C4-2B (cell line): ENCODE results near the gene SYNPO2.

Experiments used
- ZFX ChIP-seq: fragments of 450-650 bp; IDR thresholded peaks from 2 replicates; pipeline ENCODE4 v1.6.1; 2017
- TF ChIP-seq, protein P1 (sequence below): fragments of 450-650 bp; conservative IDR thresholded peaks from 2 replicates; pipeline ENCODE4 v1.5.1; 2017; ENCODE audit warnings: mild to moderate bottlenecking

DNA sequence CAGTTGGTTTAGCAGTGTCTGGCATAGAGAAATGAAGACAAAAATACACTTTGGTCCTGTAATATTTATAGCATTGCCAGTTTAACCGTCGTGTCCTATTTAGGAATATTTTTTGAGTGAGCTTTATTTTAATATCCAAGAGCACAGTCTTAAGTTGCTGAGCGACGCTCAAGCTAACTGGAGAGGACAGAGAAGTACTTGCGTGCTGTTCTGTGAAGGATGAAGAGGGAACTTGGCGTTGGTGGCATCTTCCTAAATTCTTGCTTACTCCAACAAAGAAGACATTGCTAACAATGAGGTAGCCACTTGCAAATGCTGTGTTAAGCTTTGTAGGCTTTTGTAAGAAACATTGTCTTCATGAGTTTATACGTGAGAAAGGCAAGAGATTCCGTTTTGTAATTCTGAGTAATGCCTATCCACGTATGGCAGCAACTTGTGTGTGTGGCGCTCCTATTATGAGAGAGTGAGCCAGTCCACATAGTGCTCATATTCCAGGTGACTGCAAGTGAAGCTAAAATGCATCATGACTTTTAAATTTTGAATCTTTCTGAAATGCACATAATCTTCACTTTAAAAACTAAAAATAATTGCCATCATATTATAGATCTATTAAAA, 50.6 kb downstream of the SYNPO2 start:
- TF ChIP-seq, protein P1, sequence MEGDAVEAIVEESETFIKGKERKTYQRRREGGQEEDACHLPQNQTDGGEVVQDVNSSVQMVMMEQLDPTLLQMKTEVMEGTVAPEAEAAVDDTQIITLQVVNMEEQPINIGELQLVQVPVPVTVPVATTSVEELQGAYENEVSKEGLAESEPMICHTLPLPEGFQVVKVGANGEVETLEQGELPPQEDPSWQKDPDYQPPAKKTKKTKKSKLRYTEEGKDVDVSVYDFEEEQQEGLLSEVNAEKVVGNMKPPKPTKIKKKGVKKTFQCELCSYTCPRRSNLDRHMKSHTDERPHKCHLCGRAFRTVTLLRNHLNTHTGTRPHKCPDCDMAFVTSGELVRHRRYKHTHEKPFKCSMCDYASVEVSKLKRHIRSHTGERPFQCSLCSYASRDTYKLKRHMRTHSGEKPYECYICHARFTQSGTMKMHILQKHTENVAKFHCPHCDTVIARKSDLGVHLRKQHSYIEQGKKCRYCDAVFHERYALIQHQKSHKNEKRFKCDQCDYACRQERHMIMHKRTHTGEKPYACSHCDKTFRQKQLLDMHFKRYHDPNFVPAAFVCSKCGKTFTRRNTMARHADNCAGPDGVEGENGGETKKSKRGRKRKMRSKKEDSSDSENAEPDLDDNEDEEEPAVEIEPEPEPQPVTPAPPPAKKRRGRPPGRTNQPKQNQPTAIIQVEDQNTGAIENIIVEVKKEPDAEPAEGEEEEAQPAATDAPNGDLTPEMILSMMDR = no peak
- TF ChIP-seq ZFX = no peak
